GM12873 (cell line): ENCODE data around the gene SNX8.

ENCODE experiments used
- TF ChIP-seq, protein P1 (sequence below): IDR thresholded peaks from 2 replicates; pipeline ENCODE4 v1.5.1; 2012; ENCODE audit warnings: low read depth, mild to moderate bottlenecking, moderate library complexity, low read length, control low read depth; ENCODE audit not compliant: insufficient read depth; ENCODE audit errors: missing control alignments

Gene SNX8

GRCh38 chr7:2259480-2259879 is 54.8 kb downstream of the SNX8 start:
- TF ChIP-seq, protein P1, sequence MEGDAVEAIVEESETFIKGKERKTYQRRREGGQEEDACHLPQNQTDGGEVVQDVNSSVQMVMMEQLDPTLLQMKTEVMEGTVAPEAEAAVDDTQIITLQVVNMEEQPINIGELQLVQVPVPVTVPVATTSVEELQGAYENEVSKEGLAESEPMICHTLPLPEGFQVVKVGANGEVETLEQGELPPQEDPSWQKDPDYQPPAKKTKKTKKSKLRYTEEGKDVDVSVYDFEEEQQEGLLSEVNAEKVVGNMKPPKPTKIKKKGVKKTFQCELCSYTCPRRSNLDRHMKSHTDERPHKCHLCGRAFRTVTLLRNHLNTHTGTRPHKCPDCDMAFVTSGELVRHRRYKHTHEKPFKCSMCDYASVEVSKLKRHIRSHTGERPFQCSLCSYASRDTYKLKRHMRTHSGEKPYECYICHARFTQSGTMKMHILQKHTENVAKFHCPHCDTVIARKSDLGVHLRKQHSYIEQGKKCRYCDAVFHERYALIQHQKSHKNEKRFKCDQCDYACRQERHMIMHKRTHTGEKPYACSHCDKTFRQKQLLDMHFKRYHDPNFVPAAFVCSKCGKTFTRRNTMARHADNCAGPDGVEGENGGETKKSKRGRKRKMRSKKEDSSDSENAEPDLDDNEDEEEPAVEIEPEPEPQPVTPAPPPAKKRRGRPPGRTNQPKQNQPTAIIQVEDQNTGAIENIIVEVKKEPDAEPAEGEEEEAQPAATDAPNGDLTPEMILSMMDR = no peak

DNA sequence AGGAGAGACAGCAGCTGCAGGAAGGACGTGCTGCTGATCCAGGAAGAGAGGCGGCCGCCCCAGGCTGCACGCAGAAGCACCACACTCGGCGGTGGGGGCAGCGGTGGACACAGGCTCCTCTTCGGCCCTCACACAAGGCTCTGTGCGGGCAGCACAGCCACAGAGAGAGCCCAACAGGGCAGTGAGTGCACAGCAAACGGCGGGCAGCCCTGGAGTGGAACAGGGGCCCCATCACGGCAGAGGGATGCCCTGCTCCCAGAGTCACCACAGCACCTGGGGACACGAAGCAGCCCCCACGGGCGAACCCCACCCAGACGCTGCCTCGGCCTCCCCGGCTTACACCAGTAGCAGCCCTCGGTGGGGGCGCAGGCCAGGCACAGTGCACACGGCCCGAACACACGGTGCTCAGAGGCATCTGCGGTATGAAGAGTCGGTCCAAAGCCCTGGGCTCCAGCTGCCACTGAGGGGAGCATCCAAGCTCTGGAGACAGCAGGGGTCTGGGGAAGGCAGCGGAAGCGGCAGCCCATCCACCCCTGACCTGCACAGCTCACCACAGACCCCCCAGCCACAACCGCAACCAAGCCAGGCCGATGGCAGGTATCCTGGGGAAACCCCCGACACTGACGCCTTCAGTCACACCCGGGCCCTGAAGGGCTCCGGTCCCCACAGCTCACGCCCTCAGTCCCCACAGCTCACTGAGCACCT is 55.4 kb downstream of the SNX8 start:
- TF ChIP-seq, protein P1 = no peak

DNA sequence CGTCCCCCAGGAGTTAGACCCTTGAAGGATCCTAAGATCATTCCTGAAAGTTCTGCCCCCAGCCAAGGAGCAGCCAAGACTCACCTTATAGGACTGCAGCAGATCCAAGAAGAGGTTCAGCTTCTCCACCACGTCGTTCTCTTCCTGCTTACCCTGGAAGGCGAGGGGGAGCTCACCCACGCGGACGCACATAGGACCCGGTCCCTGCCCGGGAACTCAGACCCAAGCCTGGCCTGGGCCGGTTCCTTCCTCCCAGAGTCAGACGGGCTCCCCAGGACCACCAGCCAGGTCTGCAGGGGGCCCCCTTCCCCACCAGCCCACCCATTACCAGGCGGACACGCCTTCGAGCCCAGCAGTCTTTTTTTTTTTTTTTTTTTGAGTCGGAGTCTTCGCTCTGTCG is 56.6 kb downstream of the SNX8 start:
- TF ChIP-seq, protein P1 = no peak

DNA sequence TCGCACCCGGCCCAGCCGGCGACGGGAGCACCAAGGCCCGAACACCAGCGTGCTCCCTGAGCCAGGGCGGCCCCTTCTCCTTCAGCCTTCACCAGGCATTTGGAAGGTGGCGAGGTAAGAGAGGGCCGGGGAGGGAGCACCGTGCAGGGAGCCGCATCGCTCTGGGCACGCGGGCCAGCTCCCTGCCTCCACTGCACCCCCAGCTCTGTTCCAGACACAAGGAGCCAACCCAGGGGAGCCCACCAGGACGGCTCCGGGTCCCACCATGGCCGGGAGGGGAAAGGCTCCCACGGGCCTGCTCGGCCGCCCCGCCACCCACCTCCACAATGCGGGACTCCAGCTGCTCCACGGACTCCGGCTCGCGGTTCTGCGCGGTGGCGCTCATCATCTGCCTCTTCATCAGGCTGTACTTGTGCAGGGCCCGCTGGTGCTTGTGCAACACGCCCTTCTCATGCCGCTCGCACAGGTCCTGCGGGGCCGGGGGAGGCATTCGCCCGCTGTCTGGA is 57.1 kb downstream of the SNX8 start:
- TF ChIP-seq, protein P1 = no peak

- TF ChIP-seq, protein P1 = no peak
Observed at GRCh38 chr7:2256306-2257045, 57.8 kb downstream of the SNX8 start.

DNA sequence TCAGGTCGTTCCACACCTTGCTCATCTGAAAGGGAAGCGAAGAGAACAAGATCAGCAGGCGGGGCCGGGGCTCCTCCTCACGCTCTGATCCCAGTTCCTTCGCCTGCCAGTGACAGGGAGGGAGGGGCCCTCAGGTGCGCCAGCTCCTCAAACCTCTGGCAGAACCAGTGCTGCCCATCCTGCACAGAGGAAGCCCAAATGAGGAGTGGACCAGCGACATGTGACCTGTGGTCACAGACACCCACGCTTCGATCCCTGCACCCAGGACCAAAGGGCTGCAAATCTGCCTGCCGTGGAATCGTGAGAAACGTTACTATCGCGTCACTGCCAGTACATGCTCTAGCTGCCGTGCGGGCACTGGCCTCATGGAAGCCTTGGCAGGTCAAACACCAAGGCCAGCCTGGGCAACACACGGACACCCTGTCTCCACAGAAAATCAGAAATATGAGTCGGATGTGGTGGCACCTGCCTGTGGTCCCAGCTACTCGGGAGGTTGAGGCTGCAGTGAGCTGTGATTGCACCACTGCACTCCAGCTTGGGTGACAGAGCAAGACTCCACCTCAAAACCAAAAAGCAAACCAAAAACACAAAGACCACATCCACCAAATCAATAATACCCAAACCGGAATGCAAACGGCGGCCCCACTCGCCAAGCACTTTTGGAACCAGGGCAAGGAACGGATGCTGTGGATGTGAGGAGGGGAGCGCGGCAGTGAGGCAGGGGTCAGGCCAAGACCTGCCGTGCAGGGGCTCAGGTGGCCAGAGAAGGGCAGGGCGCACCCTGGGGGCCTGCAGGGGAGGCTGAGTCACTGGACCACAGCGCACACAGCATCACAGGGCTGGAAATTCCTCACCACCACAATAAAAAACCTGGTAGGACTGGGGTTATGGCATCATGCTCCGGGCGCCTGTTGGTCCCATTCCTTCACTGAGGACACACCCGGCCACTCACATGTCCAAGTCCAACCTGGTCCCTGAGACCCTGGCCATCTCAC is 58.8 kb downstream of the SNX8 start:
- TF ChIP-seq, protein P1 = no peak
